Neuron (in vitro differentiated cells): ENCODE measurements around the gene TMEM54.
A peak's percentile ranks its signal among the peaks of the same experiment; 100 is the strongest.

Source experiments
- H2AFZ ChIP-seq: one replicate; pipeline ENCODE4 v1.6.1; 2013; ENCODE audit warnings: low read depth, mild to moderate bottlenecking, inconsistent platforms, low read length, moderate library complexity
- H3K27me3 ChIP-seq: one replicate; pipeline ENCODE4 v1.6.1; 2013; ENCODE audit warnings: low read length; ENCODE audit not compliant: insufficient read depth
- H3K36me3 ChIP-seq: one replicate; pipeline ENCODE4 v1.6.1; 2013; ENCODE audit warnings: low read length; ENCODE audit not compliant: insufficient read depth
- H3K4me1 ChIP-seq: one replicate; pipeline ENCODE4 v1.6.1; 2013; ENCODE audit warnings: low read length; ENCODE audit not compliant: insufficient read depth
- H3K4me3 ChIP-seq: 2 replicates; pipeline ENCODE4 v1.5.1; 2013; ENCODE audit warnings: mild to moderate bottlenecking, low read length, moderate library complexity
- H3K9me3 ChIP-seq: one replicate; pipeline ENCODE4 v1.6.1; 2013; ENCODE audit warnings: low read length

Gene TMEM54

GRCh38 chr1:32929366-32929765, 28.2 kb upstream of the TMEM54 start:
- peaks cover 10% of the 10 kb centered on the region for H3K4me1 ChIP-seq
- H3K27me3 ChIP-seq = no peaks in the 10 kb centered on the region
- H3K4me3 ChIP-seq = no peak overlapping the region
- no peaks in the 10 kb centered on the region for H3K36me3 ChIP-seq
- no peaks in the 10 kb centered on the region for H3K9me3 ChIP-seq
- no peak overlapping the region for H2AFZ ChIP-seq

- Histone ChIP-seq H3K9me3 (no peaks in the 10 kb centered on the region), H2AFZ (no peak overlapping the region), H3K4me3 (no peak overlapping the region), H3K36me3 (no peaks in the 10 kb centered on the region), H3K27me3 (no peaks in the 10 kb centered on the region), H3K4me1 (peaks cover 10% of the 10 kb centered on the region)
Measured at GRCh38 chr1:32928715-32929114, 27.5 kb upstream of the TMEM54 start.

- Histone ChIP-seq H3K27me3 (no peaks in the 10 kb centered on the region), H2AFZ (no peak overlapping the region), H3K9me3 (no peaks in the 10 kb centered on the region), H3K4me1 (peaks cover 10% of the 10 kb centered on the region), H3K36me3 (no peaks in the 10 kb centered on the region), H3K4me3 (no peak overlapping the region)
Measured at GRCh38 chr1:32928285-32928684, 27.1 kb upstream of the TMEM54 start.

- no peak overlapping the region for H3K4me3 ChIP-seq
- H2AFZ ChIP-seq = no peak overlapping the region
- H3K4me1 ChIP-seq = peaks cover 10% of the 10 kb centered on the region
- no peaks in the 10 kb centered on the region for H3K27me3 ChIP-seq
- H3K9me3 ChIP-seq = no peaks in the 10 kb centered on the region
- H3K36me3 ChIP-seq = no peaks in the 10 kb centered on the region
Measured at GRCh38 chr1:32927441-32927840, 26.3 kb upstream of the TMEM54 start.

- H3K36me3 ChIP-seq = no peaks in the 10 kb centered on the region
- H3K4me1 ChIP-seq = peaks cover 10% of the 10 kb centered on the region
- H3K4me3 ChIP-seq = no peak overlapping the region
- H3K27me3 ChIP-seq = no peaks in the 10 kb centered on the region
- no peak overlapping the region for H2AFZ ChIP-seq
- no peaks in the 10 kb centered on the region for H3K9me3 ChIP-seq
Measured at GRCh38 chr1:32926562-32926961, 25.4 kb upstream of the TMEM54 start.

GRCh38 chr1:32925403-32926162, 24.4 kb upstream of the TMEM54 start:
- H2AFZ ChIP-seq = no peak overlapping the region
- H3K9me3 ChIP-seq = no peaks in the 10 kb centered on the region
- H3K27me3 ChIP-seq = no peaks in the 10 kb centered on the region
- H3K36me3 ChIP-seq = no peaks in the 10 kb centered on the region
- H3K4me3 ChIP-seq = peak overlapping the region; percentile 42
- peaks cover 10% of the 10 kb centered on the region for H3K4me1 ChIP-seq

- H3K4me1 ChIP-seq = peaks cover 10% of the 10 kb centered on the region
- no peaks in the 10 kb centered on the region for H3K27me3 ChIP-seq
- peak overlapping the region; percentile 42 for H3K4me3 ChIP-seq
- peak overlapping the region; percentile 86 for H2AFZ ChIP-seq
- no peaks in the 10 kb centered on the region for H3K36me3 ChIP-seq
- no peaks in the 10 kb centered on the region for H3K9me3 ChIP-seq
Measured at GRCh38 chr1:32924881-32925344, 23.7 kb upstream of the TMEM54 start.

- H2AFZ ChIP-seq = no peak overlapping the region
- no peaks in the 10 kb centered on the region for H3K36me3 ChIP-seq
- no peak overlapping the region for H3K4me3 ChIP-seq
- no peaks in the 10 kb centered on the region for H3K27me3 ChIP-seq
- H3K9me3 ChIP-seq = no peaks in the 10 kb centered on the region
- H3K4me1 ChIP-seq = peaks cover 14% of the 10 kb centered on the region
Measured at GRCh38 chr1:32920833-32921232, 19.6 kb upstream of the TMEM54 start.

GRCh38 chr1:32919811-32920733, 18.9 kb upstream of the TMEM54 start:
- H3K4me1 ChIP-seq = peaks cover 11% of the 10 kb centered on the region
- no peak overlapping the region for H3K4me3 ChIP-seq
- H3K27me3 ChIP-seq = no peaks in the 10 kb centered on the region
- no peak overlapping the region for H2AFZ ChIP-seq
- no peaks in the 10 kb centered on the region for H3K36me3 ChIP-seq
- no peaks in the 10 kb centered on the region for H3K9me3 ChIP-seq

GRCh38 chr1:32918179-32918578, 17.0 kb upstream of the TMEM54 start:
- H3K27me3 ChIP-seq = no peaks in the 10 kb centered on the region
- no peaks in the 10 kb centered on the region for H3K9me3 ChIP-seq
- peaks cover 4% of the 10 kb centered on the region for H3K4me1 ChIP-seq
- H3K36me3 ChIP-seq = no peaks in the 10 kb centered on the region
- no peak overlapping the region for H3K4me3 ChIP-seq
- H2AFZ ChIP-seq = no peak overlapping the region

- no peaks in the 10 kb centered on the region for H3K36me3 ChIP-seq
- peaks cover 4% of the 10 kb centered on the region for H3K4me1 ChIP-seq
- H3K27me3 ChIP-seq = no peaks in the 10 kb centered on the region
- no peak overlapping the region for H3K4me3 ChIP-seq
- H2AFZ ChIP-seq = no peak overlapping the region
- H3K9me3 ChIP-seq = no peaks in the 10 kb centered on the region
Measured at GRCh38 chr1:32917521-32917920, 16.3 kb upstream of the TMEM54 start.

- Histone ChIP-seq H3K4me3 (no peak overlapping the region), H3K4me1 (peaks cover 4% of the 10 kb centered on the region), H3K9me3 (no peaks in the 10 kb centered on the region), H2AFZ (no peak overlapping the region), H3K36me3 (no peaks in the 10 kb centered on the region), H3K27me3 (no peaks in the 10 kb centered on the region)
Measured at GRCh38 chr1:32915766-32916706, 14.8 kb upstream of the TMEM54 start.
